ENCODE results near the gene ADGRB3. TPM values are rescaled to one million over a fixed set of nuclear protein-coding genes. Genes with fewer than 3 reads are reported as not detected.

Gene ADGRB3
- total and polyA plus RNA-seq, 10 donors: 0.09 to 4.1 (median 1.1) TPM

GRCh38 chr6:68726992-68727391 lies 91.9 kb downstream of the ADGRB3 start:
- no peak overlapping the region for H3K27ac ChIP-seq
- no peaks in the 10 kb centered on the region for H3K9me3 ChIP-seq
- WGBS, 5 donors: 79 to 91% (median 89%) methylated on average over 1 of the region's 1 CpG
- no peak overlapping the region for H3K4me3 ChIP-seq
- no peaks in the 10 kb centered on the region for H3K4me1 ChIP-seq
- H3K27me3 ChIP-seq (replicated peaks in 1 of 7): no peaks in the 10 kb centered on the region
- no peak for TF ChIP-seq CTCF (IDR thresholded peaks at IDR 0.05 in 8 of 11, conservative IDR thresholded peaks at IDR 0.05 in 3 of 11)
- TF ChIP-seq POLR2A (IDR thresholded peaks at IDR 0.05): no peak
- no peak for TF ChIP-seq POLR2AphosphoS5 (IDR thresholded peaks at IDR 0.05)
- no peaks in the 10 kb centered on the region for H3K36me3 ChIP-seq
- intact Hi-C loops (cut with DNase I; ENCODE audit: low total_unique reads): no loop called here
- no peak for DNase-seq

- Histone ChIP-seq H3K36me3 (no peaks in the 10 kb centered on the region), H3K4me1 (no peaks in the 10 kb centered on the region), H3K9me3 (no peaks in the 10 kb centered on the region), H3K27ac (no peak overlapping the region), H3K27me3 (replicated peaks in 1 of 7) (no peaks in the 10 kb centered on the region), H3K4me3 (no peak overlapping the region)
- no peak for DNase-seq
- TF ChIP-seq POLR2A (IDR thresholded peaks at IDR 0.05) (no peak), POLR2AphosphoS5 (IDR thresholded peaks at IDR 0.05) (no peak)
- 40 to 60% (median 49%) methylated on average over 1 of the region's 1 CpG for WGBS, 5 donors
- intact Hi-C loops (cut with DNase I; ENCODE audit: low total_unique reads): no loop called here
Measured at GRCh38 chr6:68727699-68728098, 92.6 kb downstream of the ADGRB3 start.

- DNase-seq: no peak
- Histone ChIP-seq H3K4me3 (no peak overlapping the region), H3K9me3 (no peaks in the 10 kb centered on the region), H3K27me3 (replicated peaks in 1 of 7) (no peaks in the 10 kb centered on the region), H3K36me3 (no peaks in the 10 kb centered on the region), H3K27ac (no peak overlapping the region), H3K4me1 (no peaks in the 10 kb centered on the region)
- no peak for TF ChIP-seq CTCF (IDR thresholded peaks at IDR 0.05 in 8 of 11, conservative IDR thresholded peaks at IDR 0.05 in 3 of 11)
- 41 to 53% (median 47%) methylated on average over 5 of the region's 5 CpGs for WGBS, 5 donors
- intact Hi-C loops (cut with DNase I; ENCODE audit: low total_unique reads): no loop called here
Measured at GRCh38 chr6:68728159-68728979, 93.3 kb downstream of the ADGRB3 start.

GRCh38 chr6:68729377-68729903 lies 94.4 kb downstream of the ADGRB3 start:
- TF ChIP-seq CTCF (IDR thresholded peaks at IDR 0.05 in 8 of 11, conservative IDR thresholded peaks at IDR 0.05 in 3 of 11): no peak
- TF ChIP-seq POLR2A (IDR thresholded peaks at IDR 0.05): no peak
- no peak for TF ChIP-seq POLR2AphosphoS5 (IDR thresholded peaks at IDR 0.05)
- H3K36me3 ChIP-seq: no peaks in the 10 kb centered on the region
- no peak overlapping the region for H3K27ac ChIP-seq
- intact Hi-C loops (cut with DNase I; ENCODE audit: low total_unique reads): no loop called here
- no peak for DNase-seq
- no peaks in the 10 kb centered on the region for H3K9me3 ChIP-seq
- H3K4me3 ChIP-seq: no peak overlapping the region
- WGBS, 5 donors: 68 to 77% (median 75%) methylated on average over 5 of the region's 5 CpGs
- H3K27me3 ChIP-seq (replicated peaks in 1 of 7): no peaks in the 10 kb centered on the region
- H3K4me1 ChIP-seq: no peaks in the 10 kb centered on the region

All from spleen (tissue), 11 donors.